Activated T-helper 17 cell treated with anti-CD3 and anti-CD28 coated beads, Interleukin-2, amount 50 U/mL, for 72 hours (primary cell): ENCODE measurements around the gene GDF2. TPM values are rescaled to one million over a fixed set of nuclear protein-coding genes. Genes with fewer than 3 reads are reported as not detected.

Experiments
- ATAC-seq: fragments of 150-1000 bp; cut with Tn5 transposase; replicated peaks from 2 replicates; pipeline ENCODE4 v1.10.0; 2021; ENCODE audit warnings: mild to moderate bottlenecking, moderate library complexity
- H3K27ac Mint-ChIP-seq: one replicate; pipeline ENCODE4 v1.8.0; 2022; ENCODE audit warnings: mixed read lengths
- H3K27me3 Mint-ChIP-seq: one replicate; pipeline ENCODE4 v1.8.0; 2022; ENCODE audit warnings: mixed read lengths
- H3K36me3 Mint-ChIP-seq: one replicate; pipeline ENCODE4 v1.8.0; 2022; ENCODE audit warnings: low read depth, mild to moderate bottlenecking, mixed read lengths
- H3K4me1 Mint-ChIP-seq: one replicate; pipeline ENCODE4 v1.8.0; 2022; ENCODE audit warnings: mixed read lengths
- H3K4me3 Mint-ChIP-seq: one replicate; pipeline ENCODE4 v1.8.0; 2022; ENCODE audit warnings: mild to moderate bottlenecking, mixed read lengths
- H3K9me3 Mint-ChIP-seq: one replicate; pipeline ENCODE4 v1.8.0; 2022; ENCODE audit warnings: mixed read lengths
- total RNA-seq, 2 donors: library from RNA; stranded (reverse); gene quantifications; one replicate each; pipeline ENCODE4 v1.2.3, GENCODE V29; 2022

The GDF2 gene
- total RNA-seq, 2 donors from 2014 or later: not detected

- no peak for ATAC-seq
- H3K9me3 Mint-ChIP-seq: no peaks in the 10 kb centered on the region
- H3K4me3 Mint-ChIP-seq: no peak overlapping the region
- no peaks in the 10 kb centered on the region for H3K36me3 Mint-ChIP-seq
- H3K4me1 Mint-ChIP-seq: no peaks in the 10 kb centered on the region
- H3K27ac Mint-ChIP-seq: no peak overlapping the region
- H3K27me3 Mint-ChIP-seq: peaks cover 7% of the 10 kb centered on the region
Measured at GRCh38 chr10:47326927-47327330, 4.7 kb downstream of the GDF2 start.

GRCh38 chr10:47329855-47330254, 7.6 kb downstream of the GDF2 start:
- peaks cover 3% of the 10 kb centered on the region for H3K27me3 Mint-ChIP-seq
- H3K4me1 Mint-ChIP-seq: no peaks in the 10 kb centered on the region
- H3K4me3 Mint-ChIP-seq: no peak overlapping the region
- no peak for ATAC-seq
- no peak overlapping the region for H3K27ac Mint-ChIP-seq
- no peaks in the 10 kb centered on the region for H3K36me3 Mint-ChIP-seq
- H3K9me3 Mint-ChIP-seq: no peaks in the 10 kb centered on the region

DNA sequence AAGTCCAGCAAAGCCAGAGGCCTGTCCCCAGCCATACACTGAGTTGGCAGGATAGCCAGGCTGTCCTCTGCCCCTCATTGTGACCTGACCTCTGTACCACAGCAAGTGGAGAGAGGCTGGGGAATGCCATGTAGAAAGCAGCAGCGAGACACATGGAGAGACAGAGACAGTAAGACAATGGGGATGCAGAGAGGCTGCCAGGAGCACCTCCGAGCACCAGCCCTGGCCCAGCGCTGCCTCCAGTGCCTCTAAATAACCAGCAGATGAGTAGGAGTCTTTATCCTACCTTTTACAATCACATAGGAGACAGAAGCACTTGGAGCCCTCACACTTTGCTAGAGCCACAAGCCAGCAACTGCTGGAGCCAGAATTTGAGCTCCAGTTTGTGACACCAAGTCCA, 8.1 kb downstream of the GDF2 start:
- Mint-ChIP-seq H3K27ac (no peak overlapping the region), H3K9me3 (no peaks in the 10 kb centered on the region), H3K27me3 (peaks cover 7% of the 10 kb centered on the region), H3K4me1 (no peaks in the 10 kb centered on the region), H3K4me3 (no peak overlapping the region), H3K36me3 (no peaks in the 10 kb centered on the region)
- no peak for ATAC-seq

DNA sequence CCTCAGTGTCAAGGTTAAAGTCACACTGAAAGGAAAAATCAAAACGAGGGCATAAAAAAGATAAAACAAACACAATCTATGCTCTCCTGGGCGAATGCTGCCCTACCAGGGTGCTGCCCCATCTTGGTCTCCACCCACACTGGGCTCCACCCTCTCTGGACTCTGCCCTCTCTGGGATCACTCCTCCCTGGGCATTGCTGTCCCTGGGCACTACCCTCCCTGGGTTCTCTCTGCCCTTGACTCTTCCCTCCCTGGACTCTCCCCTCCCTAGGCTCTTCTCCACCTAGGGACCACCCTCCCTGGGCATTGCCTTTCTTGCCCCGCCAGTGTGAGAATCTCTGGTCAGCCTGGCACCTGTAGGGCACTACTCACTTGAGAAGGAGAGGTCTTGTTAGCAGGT, 8.6 kb downstream of the GDF2 start:
- no peaks in the 10 kb centered on the region for H3K9me3 Mint-ChIP-seq
- H3K36me3 Mint-ChIP-seq: no peaks in the 10 kb centered on the region
- H3K4me3 Mint-ChIP-seq: no peak overlapping the region
- H3K27ac Mint-ChIP-seq: no peak overlapping the region
- ATAC-seq: no peak
- no peaks in the 10 kb centered on the region for H3K4me1 Mint-ChIP-seq
- peaks cover 7% of the 10 kb centered on the region for H3K27me3 Mint-ChIP-seq

GRCh38 chr10:47331491-47331890, 9.2 kb downstream of the GDF2 start:
- H3K9me3 Mint-ChIP-seq: no peaks in the 10 kb centered on the region
- no peak for ATAC-seq
- no peaks in the 10 kb centered on the region for H3K4me1 Mint-ChIP-seq
- H3K36me3 Mint-ChIP-seq: no peaks in the 10 kb centered on the region
- H3K27ac Mint-ChIP-seq: no peak overlapping the region
- no peak overlapping the region for H3K4me3 Mint-ChIP-seq
- H3K27me3 Mint-ChIP-seq: peaks cover 11% of the 10 kb centered on the region

GRCh38 chr10:47331954-47332353, 9.7 kb downstream of the GDF2 start:
- no peak for ATAC-seq
- H3K4me3 Mint-ChIP-seq: no peak overlapping the region
- no peaks in the 10 kb centered on the region for H3K9me3 Mint-ChIP-seq
- no peak overlapping the region for H3K27ac Mint-ChIP-seq
- H3K27me3 Mint-ChIP-seq: peaks cover 13% of the 10 kb centered on the region
- no peaks in the 10 kb centered on the region for H3K36me3 Mint-ChIP-seq
- no peaks in the 10 kb centered on the region for H3K4me1 Mint-ChIP-seq

DNA sequence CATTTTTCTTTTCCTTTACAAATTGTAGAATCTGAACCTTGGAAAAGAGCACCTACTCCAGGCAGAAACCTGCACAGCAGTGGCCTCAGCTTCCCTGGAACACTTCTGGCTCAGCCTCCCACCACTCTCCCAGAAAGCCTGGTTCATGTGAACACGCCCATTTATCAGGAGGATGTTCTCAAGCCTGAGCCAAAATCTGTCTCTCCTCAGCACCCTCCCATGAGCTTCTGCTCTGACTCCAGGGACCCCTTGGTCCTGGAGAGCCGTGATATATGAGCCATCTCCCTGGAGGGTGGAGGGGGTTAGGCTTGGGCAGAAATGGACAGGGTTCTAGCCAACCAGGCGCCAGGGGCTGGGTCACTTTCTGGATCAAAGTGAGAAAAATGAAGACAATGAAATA, 10.1 kb downstream of the GDF2 start:
- peaks cover 14% of the 10 kb centered on the region for H3K27me3 Mint-ChIP-seq
- H3K4me1 Mint-ChIP-seq: no peaks in the 10 kb centered on the region
- H3K9me3 Mint-ChIP-seq: no peaks in the 10 kb centered on the region
- H3K27ac Mint-ChIP-seq: no peak overlapping the region
- no peak for ATAC-seq
- H3K36me3 Mint-ChIP-seq: no peaks in the 10 kb centered on the region
- no peak overlapping the region for H3K4me3 Mint-ChIP-seq

GRCh38 chr10:47332946-47333345, 10.7 kb downstream of the GDF2 start:
- H3K36me3 Mint-ChIP-seq: no peaks in the 10 kb centered on the region
- H3K9me3 Mint-ChIP-seq: no peaks in the 10 kb centered on the region
- no peaks in the 10 kb centered on the region for H3K4me1 Mint-ChIP-seq
- peaks cover 14% of the 10 kb centered on the region for H3K27me3 Mint-ChIP-seq
- H3K4me3 Mint-ChIP-seq: no peak overlapping the region
- ATAC-seq: no peak
- H3K27ac Mint-ChIP-seq: no peak overlapping the region

DNA sequence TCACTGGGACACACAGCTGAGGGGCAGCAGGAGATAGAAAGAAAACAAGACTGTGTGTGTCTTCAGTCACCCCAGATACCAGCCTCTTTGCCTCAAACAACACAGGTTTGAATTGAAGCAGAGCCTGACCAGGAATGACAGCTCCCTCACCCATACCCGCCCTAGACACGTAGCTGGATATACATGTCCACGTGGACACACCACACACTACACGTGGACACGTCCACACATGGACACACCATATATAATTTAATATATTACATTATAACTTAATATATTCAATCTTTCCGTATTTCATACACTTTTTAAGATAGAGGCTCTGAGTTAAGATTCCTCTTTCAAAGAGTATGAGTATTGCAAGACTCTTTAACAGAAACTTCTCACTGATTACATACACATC, 11.3 kb downstream of the GDF2 start:
- no peak for ATAC-seq
- Mint-ChIP-seq H3K4me3 (no peak overlapping the region), H3K27me3 (peaks cover 14% of the 10 kb centered on the region), H3K27ac (no peak overlapping the region), H3K36me3 (no peaks in the 10 kb centered on the region), H3K9me3 (no peaks in the 10 kb centered on the region), H3K4me1 (no peaks in the 10 kb centered on the region)

DNA sequence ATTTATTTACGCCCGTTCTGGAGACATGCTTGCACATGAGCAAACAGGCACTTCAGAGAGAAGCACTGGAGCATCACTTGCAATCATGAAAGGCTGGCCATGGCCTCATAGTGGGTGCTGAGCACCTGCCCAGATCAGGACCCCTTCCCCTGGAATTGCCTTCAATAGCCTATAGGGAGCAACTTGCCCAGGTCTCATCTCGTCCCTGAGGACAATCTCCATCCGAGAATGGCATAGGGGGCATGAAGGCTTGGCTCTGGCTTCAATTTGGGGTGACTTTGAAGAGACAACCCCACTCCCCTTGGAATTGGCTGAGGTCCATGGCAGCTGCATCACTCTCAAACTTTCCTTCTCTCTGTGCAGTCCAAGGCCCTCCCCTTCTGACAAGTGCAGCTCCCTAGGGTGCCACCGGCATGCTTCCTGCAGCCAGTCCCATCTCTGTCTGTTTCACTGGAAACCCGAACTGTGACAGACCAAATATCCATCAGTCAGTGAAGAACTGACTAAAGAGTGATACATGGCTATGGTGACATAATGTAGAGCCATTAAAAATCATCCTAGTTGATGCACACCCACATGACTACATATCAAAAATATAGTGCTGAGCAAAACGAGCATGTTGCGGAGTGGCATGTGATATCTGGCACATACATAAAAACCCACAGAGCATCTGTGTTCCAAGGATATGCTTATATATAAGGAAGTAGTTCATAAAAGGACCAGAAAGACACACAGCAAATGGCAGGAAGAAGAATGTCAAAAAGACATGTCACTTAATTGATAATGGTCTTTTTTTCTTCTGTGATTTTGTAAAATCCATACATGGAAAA, 12.4 kb downstream of the GDF2 start:
- peaks cover 17% of the 10 kb centered on the region for H3K27me3 Mint-ChIP-seq
- ATAC-seq: no peak
- H3K27ac Mint-ChIP-seq: no peak overlapping the region
- no peak overlapping the region for H3K4me3 Mint-ChIP-seq
- no peaks in the 10 kb centered on the region for H3K4me1 Mint-ChIP-seq
- H3K9me3 Mint-ChIP-seq: no peaks in the 10 kb centered on the region
- H3K36me3 Mint-ChIP-seq: no peaks in the 10 kb centered on the region

DNA sequence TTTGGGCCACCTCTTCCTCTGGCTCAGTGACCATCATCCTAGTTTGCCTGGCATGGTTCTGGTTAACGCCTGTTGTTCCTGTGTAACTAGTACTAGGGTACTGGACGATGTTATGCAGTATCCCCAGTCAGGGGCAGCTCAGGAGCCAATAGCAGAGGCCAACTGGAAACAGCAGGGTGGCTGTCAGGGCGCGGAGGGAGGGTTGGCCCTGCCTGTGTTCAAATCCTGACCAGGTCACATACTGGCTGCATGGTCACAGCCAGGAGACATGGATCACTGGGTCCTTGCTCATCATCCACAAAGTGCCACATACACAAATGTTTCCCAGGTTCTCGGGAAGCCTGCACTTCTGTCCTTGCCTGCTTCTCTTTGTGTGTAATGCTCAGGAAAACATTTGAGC, 13.7 kb downstream of the GDF2 start:
- Mint-ChIP-seq H3K27ac (no peak overlapping the region), H3K27me3 (peaks cover 26% of the 10 kb centered on the region), H3K9me3 (no peaks in the 10 kb centered on the region), H3K36me3 (no peaks in the 10 kb centered on the region), H3K4me1 (no peaks in the 10 kb centered on the region), H3K4me3 (no peak overlapping the region)
- no peak for ATAC-seq

DNA sequence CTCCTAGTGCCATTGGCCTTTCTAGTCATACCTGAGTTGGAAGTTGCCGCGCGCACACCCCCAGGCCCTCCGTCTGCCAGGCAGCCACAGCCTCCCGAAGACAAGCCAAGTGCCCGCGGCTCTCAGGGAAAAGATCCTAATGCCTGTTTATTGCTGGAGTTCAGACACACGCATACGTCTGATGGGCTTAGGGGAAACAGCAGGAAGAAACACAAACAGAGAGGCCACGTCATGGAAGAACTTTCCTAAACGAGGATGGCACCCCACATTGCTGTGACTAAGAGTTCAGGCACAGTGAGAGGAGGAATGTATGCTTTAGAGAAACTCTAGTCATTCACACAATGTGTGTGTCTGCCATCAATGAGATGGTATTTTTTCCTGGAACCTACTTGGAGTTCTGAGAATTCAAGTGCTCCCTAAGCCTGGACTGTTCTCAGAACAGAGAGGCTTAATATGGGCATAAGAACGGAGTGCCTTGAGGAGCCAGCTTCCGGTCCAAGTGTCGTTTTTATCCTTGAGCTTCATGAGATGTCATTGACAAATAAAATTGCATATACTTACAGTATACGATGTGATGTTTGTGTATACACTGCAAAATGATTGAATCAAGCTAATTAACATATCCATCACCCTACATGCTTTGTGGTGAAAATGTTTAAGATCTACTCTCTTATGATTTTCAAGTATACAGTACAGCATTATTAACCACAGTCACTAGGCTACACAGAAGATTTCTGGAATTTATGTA, 14.3 kb downstream of the GDF2 start:
- ATAC-seq: no peak
- H3K27ac Mint-ChIP-seq: no peak overlapping the region
- H3K4me3 Mint-ChIP-seq: no peak overlapping the region

GRCh38 chr10:47337310-47337709, 15.1 kb downstream of the GDF2 start:
- Mint-ChIP-seq H3K4me1 (no peaks in the 10 kb centered on the region), H3K4me3 (no peak overlapping the region), H3K27ac (no peak overlapping the region), H3K36me3 (no peaks in the 10 kb centered on the region), H3K9me3 (no peaks in the 10 kb centered on the region), H3K27me3 (peaks cover 27% of the 10 kb centered on the region)
- no peak for ATAC-seq

More for the DNA sequence above, 14.3 kb downstream of the GDF2 start:
- Mint-ChIP-seq H3K27me3 (peaks cover 27% of the 10 kb centered on the region), H3K4me1 (no peaks in the 10 kb centered on the region), H3K9me3 (no peaks in the 10 kb centered on the region), H3K36me3 (no peaks in the 10 kb centered on the region)

- ATAC-seq: no peak
- Mint-ChIP-seq H3K4me3 (no peak overlapping the region), H3K36me3 (no peaks in the 10 kb centered on the region), H3K27me3 (peaks cover 27% of the 10 kb centered on the region), H3K9me3 (no peaks in the 10 kb centered on the region), H3K4me1 (no peaks in the 10 kb centered on the region), H3K27ac (no peak overlapping the region)
Measured at GRCh38 chr10:47339186-47339735, 17.0 kb downstream of the GDF2 start.
